ENCODE data around the gene CRACDL. TPM values are rescaled to one million over a fixed set of nuclear protein-coding genes. Genes with fewer than 3 reads are reported as not detected.

Gene CRACDL
- total and polyA plus RNA-seq, 2 experiments from 2014 or later: 0.06 to 0.32 TPM

GRCh38 chr2:98911376-98912154 lies 24.5 kb downstream of the CRACDL start:
- no peak for TF ChIP-seq CTCF (IDR thresholded peaks at IDR 0.05; ENCODE audit: low read depth, low read length)
- Histone ChIP-seq H3K36me3 (no peaks in the 10 kb centered on the region), H3K27ac (no peak overlapping the region), H3K4me1 (ENCODE audit: low read depth) (peaks cover 16% of the 10 kb centered on the region), H3K27me3 (no peaks in the 10 kb centered on the region), H3K9me3 (ENCODE audit: low read depth) (no peaks in the 10 kb centered on the region), H3K4me3 (no peak overlapping the region)
- DNase-seq (ENCODE audit: low read depth in 1 of 2, low spot score in 1 of 2): no peak

- Histone ChIP-seq H3K36me3 (no peaks in the 10 kb centered on the region), H3K9me3 (ENCODE audit: low read depth) (no peaks in the 10 kb centered on the region), H3K27ac (no peak overlapping the region), H3K27me3 (no peaks in the 10 kb centered on the region), H3K4me3 (no peak overlapping the region), H3K4me1 (ENCODE audit: low read depth) (peaks cover 16% of the 10 kb centered on the region)
- TF ChIP-seq CTCF (IDR thresholded peaks at IDR 0.05; ENCODE audit: low read depth, low read length): no peak
- DNase-seq (ENCODE audit: low read depth in 1 of 2, low spot score in 1 of 2): no peak
These were observed 25.0 kb downstream of the CRACDL start for GRCh38 chr2:98911126-98911375.

- Histone ChIP-seq H3K4me3 (no peak overlapping the region), H3K9me3 (ENCODE audit: low read depth) (no peaks in the 10 kb centered on the region), H3K27me3 (no peaks in the 10 kb centered on the region), H3K27ac (no peak overlapping the region), H3K36me3 (no peaks in the 10 kb centered on the region), H3K4me1 (ENCODE audit: low read depth) (peaks cover 16% of the 10 kb centered on the region)
- no peak for TF ChIP-seq CTCF (IDR thresholded peaks at IDR 0.05; ENCODE audit: low read depth, low read length)
- no peak for DNase-seq (ENCODE audit: low read depth in 1 of 2, low spot score in 1 of 2)
These were observed 25.5 kb downstream of the CRACDL start for GRCh38 chr2:98910349-98911125.

GRCh38 chr2:98909317-98910211 lies 26.5 kb downstream of the CRACDL start:
- H3K27me3 ChIP-seq: no peaks in the 10 kb centered on the region
- H3K4me3 ChIP-seq: no peak overlapping the region
- peaks cover 16% of the 10 kb centered on the region for H3K4me1 ChIP-seq (ENCODE audit: low read depth)
- H3K27ac ChIP-seq: peak overlapping the region; percentile 17
- DNase-seq (ENCODE audit: low read depth in 1 of 2, low spot score in 1 of 2): peak; percentile 86 to 88
- no peaks in the 10 kb centered on the region for H3K36me3 ChIP-seq
- no peak for TF ChIP-seq CTCF (IDR thresholded peaks at IDR 0.05; ENCODE audit: low read depth, low read length)
- no peaks in the 10 kb centered on the region for H3K9me3 ChIP-seq (ENCODE audit: low read depth)

GRCh38 chr2:98908931-98909316 lies 27.1 kb downstream of the CRACDL start:
- H3K4me1 ChIP-seq (ENCODE audit: low read depth): peaks cover 16% of the 10 kb centered on the region
- H3K4me3 ChIP-seq: no peak overlapping the region
- DNase-seq (ENCODE audit: low read depth in 1 of 2, low spot score in 1 of 2): peak in 1 of 2 donors; percentile 24
- H3K27me3 ChIP-seq: no peaks in the 10 kb centered on the region
- H3K27ac ChIP-seq: peak overlapping the region; percentile 17
- no peak for TF ChIP-seq CTCF (IDR thresholded peaks at IDR 0.05; ENCODE audit: low read depth, low read length)
- H3K36me3 ChIP-seq: no peaks in the 10 kb centered on the region
- no peaks in the 10 kb centered on the region for H3K9me3 ChIP-seq (ENCODE audit: low read depth)

Measured in cardiac muscle cell (in vitro differentiated cells and primary cell).